IgD-negative memory B cell (primary cell): ENCODE results near the gene SPATA31E1. TPM values are rescaled to one million over a fixed set of nuclear protein-coding genes. Genes with fewer than 3 reads are reported as not detected.
"Not testable (repeated sequence)": the region's sequence is repeated elsewhere in the genome, so short reads cannot be mapped to it uniquely, and the experiment has no call there.

ENCODE experiments used
- H3K27ac Mint-ChIP-seq, 3 donors: one replicate each; pipeline ENCODE4 v1.8.0; 2020 to 2022; ENCODE audit warnings: mild to moderate bottlenecking in 3 of 3, mixed read lengths in 3 of 3, moderate library complexity in 1 of 3
- H3K27me3 Mint-ChIP-seq: one replicate; pipeline ENCODE4 v1.8.0; 2021; ENCODE audit warnings: mixed read lengths
- H3K36me3 Mint-ChIP-seq: one replicate; pipeline ENCODE4 v1.8.0; 2020; ENCODE audit warnings: mild to moderate bottlenecking, mixed read lengths
- H3K4me1 Mint-ChIP-seq, 3 donors: one replicate each; pipeline ENCODE4 v1.8.0; 2020 to 2022; ENCODE audit warnings: mixed read lengths in 3 of 3, mild to moderate bottlenecking in 1 of 3
- H3K4me3 Mint-ChIP-seq, 4 donors: one replicate each; pipeline ENCODE4 v1.8.0; 2020 to 2022; ENCODE audit warnings: mild to moderate bottlenecking in 4 of 4, mixed read lengths in 4 of 4, moderate library complexity in 3 of 4
- H3K9me3 Mint-ChIP-seq, 3 donors: one replicate each; pipeline ENCODE4 v1.8.0; 2020 to 2021; ENCODE audit warnings: mixed read lengths in 3 of 3, mild to moderate bottlenecking in 1 of 3
- polyA plus RNA-seq: library from polyadenylated mRNA; unstranded; fragments of 300-500 nt; fragmentation: Illumina TruSeq; gene quantifications from one replicate; pipeline ENCODE4 v1.2.3, GENCODE V29; 2021

SPATA31E1 gene
- polyA plus RNA-seq, 1 donor from 2014 or later = not detected

DNA sequence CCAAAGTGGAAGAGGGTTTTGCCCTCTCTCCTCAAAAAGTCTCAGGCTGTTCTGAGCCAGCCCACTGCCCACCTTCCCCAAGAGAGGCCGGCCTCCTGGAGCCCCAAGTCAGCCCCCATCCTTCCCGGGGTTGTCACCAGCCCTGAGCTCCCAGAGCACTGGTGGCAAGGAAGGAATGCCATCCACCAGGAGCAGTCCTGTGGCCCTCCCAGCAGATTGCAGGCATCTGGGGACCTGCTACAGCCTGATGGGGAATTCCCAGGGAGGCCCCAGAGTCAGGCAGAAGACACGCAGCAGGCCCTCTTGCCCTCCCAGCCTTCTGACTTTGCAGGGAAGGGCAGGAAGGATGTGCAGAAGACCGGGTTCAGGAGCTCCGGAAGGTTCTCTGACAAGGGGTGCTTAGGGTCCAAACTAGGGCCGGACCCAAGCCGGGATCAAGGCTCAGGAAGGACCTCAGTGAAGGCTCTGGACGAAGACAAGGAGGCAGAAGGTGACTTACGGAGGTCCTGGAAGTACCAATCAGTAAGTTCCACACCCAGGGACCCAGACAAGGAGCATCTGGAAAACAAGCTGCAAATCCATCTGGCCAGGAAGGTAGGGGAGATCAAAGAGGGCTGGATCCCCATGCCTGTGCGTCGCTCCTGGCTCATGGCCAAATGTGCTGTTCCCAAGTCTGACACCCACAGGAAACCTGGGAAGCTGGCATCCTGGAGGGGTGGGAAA, 3.7 kb downstream of the SPATA31E1 start:
- Mint-ChIP-seq H3K27me3 (peaks cover 2% of the 10 kb centered on the region), H3K9me3 (no peaks in the 10 kb centered on the region), H3K4me3 (no peak overlapping the region), H3K36me3 (peaks cover 2% of the 10 kb centered on the region), H3K4me1 (no peaks in the 10 kb centered on the region), H3K27ac (no peak overlapping the region)

DNA sequence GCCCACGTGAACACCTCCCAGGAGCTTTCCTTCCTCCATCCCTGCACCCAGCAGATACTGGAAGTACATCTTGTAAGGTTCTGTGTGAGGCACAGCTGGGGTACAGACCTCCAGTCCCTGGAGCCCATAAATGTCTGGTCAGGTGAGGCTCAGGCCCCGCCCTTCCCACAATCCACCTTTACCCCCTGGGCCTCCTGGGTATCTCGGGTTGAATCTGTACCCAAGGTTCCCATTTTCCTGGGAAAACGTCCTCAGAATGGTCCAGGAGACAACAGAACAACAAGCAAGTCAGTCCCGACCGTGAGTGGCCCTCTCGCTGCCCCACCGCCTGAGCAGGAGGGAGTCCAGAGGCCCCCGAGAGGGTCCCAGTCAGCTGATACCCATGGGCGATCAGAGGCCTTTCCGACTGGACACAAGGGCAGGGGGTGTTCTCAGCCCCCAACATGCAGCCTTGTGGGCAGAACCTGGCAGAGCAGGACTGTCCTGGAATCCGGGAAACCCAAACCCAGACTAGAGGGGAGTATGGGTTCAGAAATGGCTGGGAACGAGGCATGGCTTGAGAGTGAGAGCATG, 4.3 kb downstream of the SPATA31E1 start:
- peaks cover 2% of the 10 kb centered on the region for H3K36me3 Mint-ChIP-seq
- H3K27me3 Mint-ChIP-seq = peaks cover 2% of the 10 kb centered on the region
- H3K4me3 Mint-ChIP-seq = no peak overlapping the region
- H3K9me3 Mint-ChIP-seq = no peaks in the 10 kb centered on the region
- no peak overlapping the region for H3K27ac Mint-ChIP-seq
- H3K4me1 Mint-ChIP-seq = no peaks in the 10 kb centered on the region

GRCh38 chr9:87887661-87888480, 5.2 kb downstream of the SPATA31E1 start:
- no peaks in the 10 kb centered on the region for H3K4me1 Mint-ChIP-seq
- H3K9me3 Mint-ChIP-seq = no peaks in the 10 kb centered on the region
- peaks cover 2% of the 10 kb centered on the region for H3K36me3 Mint-ChIP-seq
- H3K27ac Mint-ChIP-seq = peak overlapping the region in 1 of 3 donors; percentile 43
- no peaks in the 10 kb centered on the region for H3K27me3 Mint-ChIP-seq
- peak overlapping the region in 1 of 4 donors; percentile 37 for H3K4me3 Mint-ChIP-seq

DNA sequence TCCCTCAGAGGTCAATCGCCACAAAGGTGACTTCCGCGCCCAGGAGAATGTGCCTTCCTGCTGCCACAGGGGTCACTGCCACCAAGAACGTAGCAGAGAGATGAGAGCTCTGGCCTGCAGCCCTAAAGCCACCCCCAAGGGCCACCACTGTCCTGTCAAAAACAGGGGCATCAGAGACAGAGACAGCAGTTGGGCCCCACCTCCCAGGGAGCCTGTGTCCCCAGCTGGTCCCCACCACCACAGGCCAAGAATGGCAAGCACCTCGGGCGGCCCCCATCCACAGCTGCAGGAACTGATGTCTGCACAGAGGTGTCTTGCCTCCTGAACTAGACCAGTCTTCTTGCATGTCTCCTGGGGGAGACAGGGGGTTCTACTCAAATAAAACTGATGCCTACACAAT, 5.8 kb downstream of the SPATA31E1 start:
- Mint-ChIP-seq H3K36me3 (peaks cover 2% of the 10 kb centered on the region), H3K27ac (peak overlapping the region in 1 of 3 donors; percentile 43), H3K4me3 (no peak overlapping the region), H3K27me3 (no peaks in the 10 kb centered on the region), H3K4me1 (no peaks in the 10 kb centered on the region), H3K9me3 (no peaks in the 10 kb centered on the region)

DNA sequence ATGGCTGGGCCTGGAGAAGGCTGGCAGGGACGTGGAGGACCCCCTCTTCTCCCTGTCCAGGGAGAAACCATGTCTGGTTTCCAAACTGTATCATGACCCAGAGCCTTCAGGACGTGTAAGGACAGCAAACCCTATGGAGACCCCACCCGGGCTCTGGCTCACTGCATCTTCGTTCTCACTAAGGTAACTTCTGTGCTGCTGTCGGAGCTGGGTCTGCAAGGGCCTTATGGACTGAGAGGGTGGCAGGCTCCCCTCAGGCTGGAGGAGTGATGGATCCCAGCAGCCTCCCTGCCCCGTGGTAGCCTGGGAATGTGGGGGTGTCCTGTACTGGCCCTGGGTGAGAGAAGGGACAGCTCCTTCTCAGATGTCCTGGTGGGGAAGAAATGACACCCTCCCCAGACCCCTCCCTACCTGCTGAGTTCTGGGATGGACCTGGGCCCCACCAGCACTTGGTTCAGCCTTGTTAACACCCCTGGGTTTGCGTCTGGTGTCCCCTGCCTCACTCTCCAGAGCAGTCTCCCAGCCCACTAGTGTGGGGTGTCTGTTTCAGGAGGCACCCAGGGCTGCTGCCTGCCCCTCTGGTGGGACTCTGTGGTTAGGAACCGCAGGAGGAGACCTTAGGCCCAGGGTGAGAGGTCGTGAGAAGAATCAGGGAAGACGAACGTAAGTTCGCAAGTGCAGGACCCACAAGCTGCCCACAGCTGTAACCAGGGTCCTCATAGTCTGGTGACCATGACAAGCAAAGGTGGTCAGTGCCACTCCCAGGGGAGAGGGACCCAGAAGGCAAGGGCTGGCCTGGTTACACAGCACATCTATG, 6.6 kb downstream of the SPATA31E1 start:
- Mint-ChIP-seq H3K4me1 (no peaks in the 10 kb centered on the region), H3K36me3 (peaks cover 2% of the 10 kb centered on the region), H3K4me3 (no peak overlapping the region), H3K27me3 (no peaks in the 10 kb centered on the region), H3K9me3 (no peaks in the 10 kb centered on the region), H3K27ac (no peak overlapping the region)

DNA sequence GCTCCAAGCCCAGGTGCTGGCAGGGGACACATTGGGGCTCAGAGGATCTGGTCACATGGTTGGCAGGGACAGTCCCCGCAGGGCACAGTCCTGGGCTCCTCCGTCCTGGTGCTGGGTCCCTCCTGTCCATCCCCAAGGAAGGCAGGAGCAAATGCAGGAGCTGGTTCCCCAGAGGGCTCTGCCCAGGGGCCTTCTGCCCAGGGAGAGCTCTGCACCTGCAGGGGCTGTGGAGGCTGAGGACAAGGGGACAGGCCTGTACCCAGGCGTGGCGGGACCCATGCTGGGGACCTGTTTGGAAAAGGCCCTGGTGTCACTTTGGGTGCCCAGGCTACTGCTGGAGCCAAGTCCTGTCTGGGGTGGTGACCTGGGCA, 7.2 kb downstream of the SPATA31E1 start:
- no peak overlapping the region for H3K27ac Mint-ChIP-seq
- H3K9me3 Mint-ChIP-seq = peaks cover 0 to 1% (median 0%) of the 10 kb centered on the region in 3 donors
- H3K4me3 Mint-ChIP-seq = no peak overlapping the region
- H3K27me3 Mint-ChIP-seq = no peaks in the 10 kb centered on the region
- no peaks in the 10 kb centered on the region for H3K4me1 Mint-ChIP-seq
- peaks cover 2% of the 10 kb centered on the region for H3K36me3 Mint-ChIP-seq

- Mint-ChIP-seq H3K4me3 (no peak overlapping the region), H3K9me3 (peaks cover 0 to 2% (median 0%) of the 10 kb centered on the region in 3 donors), H3K27ac (no peak overlapping the region), H3K36me3 (peaks cover 2% of the 10 kb centered on the region), H3K4me1 (no peaks in the 10 kb centered on the region), H3K27me3 (no peaks in the 10 kb centered on the region)
Measured at GRCh38 chr9:87890837-87891236, 8.2 kb downstream of the SPATA31E1 start.

DNA sequence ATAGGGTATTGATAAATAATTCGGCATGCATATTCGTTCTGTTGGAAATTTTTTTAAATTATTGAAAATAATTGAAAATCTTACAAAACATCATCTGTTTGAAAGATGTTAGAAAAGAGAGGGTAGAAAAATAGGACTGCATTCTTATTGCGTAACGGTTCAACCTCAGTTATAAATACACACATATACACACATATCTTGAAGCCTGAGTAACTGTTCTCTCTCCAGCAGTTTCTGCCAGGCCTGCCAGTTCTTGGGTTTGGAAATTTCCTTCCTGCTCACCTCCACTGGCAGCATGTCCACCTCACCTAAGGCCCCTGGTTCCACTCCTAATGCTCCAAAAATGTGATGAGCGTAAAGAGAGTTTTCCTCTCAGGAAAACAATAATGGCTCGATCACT, 9.1 kb downstream of the SPATA31E1 start:
- H3K9me3 Mint-ChIP-seq = peaks cover 0 to 2% (median 0%) of the 10 kb centered on the region in 3 donors
- H3K4me1 Mint-ChIP-seq = no peaks in the 10 kb centered on the region
- H3K27ac Mint-ChIP-seq = no peak overlapping the region
- H3K27me3 Mint-ChIP-seq = no peaks in the 10 kb centered on the region
- no peak overlapping the region for H3K4me3 Mint-ChIP-seq
- H3K36me3 Mint-ChIP-seq = peaks cover 2% of the 10 kb centered on the region

DNA sequence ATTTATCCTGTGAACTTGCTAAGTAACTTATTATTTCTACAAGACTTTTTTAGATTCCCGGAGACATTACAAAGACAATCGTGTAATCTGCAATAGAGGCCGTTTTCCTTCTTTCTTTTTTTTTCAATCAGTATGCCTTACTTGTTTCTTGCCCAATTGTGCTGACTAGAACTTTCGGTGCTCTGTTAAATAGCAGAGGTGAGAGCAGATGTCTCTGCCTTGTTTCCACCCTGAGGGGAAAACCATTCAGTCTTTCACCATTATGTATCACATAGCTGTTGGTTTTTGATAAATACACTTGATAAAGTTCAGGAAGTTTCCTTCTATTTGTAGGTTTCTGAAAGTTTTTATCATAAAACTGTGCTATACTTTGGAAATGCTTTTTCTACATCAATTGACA, 10.3 kb downstream of the SPATA31E1 start:
- H3K36me3 Mint-ChIP-seq = peaks cover 2% of the 10 kb centered on the region
- H3K9me3 Mint-ChIP-seq = peaks cover 0 to 5% (median 0%) of the 10 kb centered on the region in 3 donors
- no peak overlapping the region for H3K4me3 Mint-ChIP-seq
- no peaks in the 10 kb centered on the region for H3K27me3 Mint-ChIP-seq
- H3K4me1 Mint-ChIP-seq = no peaks in the 10 kb centered on the region
- no peak overlapping the region for H3K27ac Mint-ChIP-seq

DNA sequence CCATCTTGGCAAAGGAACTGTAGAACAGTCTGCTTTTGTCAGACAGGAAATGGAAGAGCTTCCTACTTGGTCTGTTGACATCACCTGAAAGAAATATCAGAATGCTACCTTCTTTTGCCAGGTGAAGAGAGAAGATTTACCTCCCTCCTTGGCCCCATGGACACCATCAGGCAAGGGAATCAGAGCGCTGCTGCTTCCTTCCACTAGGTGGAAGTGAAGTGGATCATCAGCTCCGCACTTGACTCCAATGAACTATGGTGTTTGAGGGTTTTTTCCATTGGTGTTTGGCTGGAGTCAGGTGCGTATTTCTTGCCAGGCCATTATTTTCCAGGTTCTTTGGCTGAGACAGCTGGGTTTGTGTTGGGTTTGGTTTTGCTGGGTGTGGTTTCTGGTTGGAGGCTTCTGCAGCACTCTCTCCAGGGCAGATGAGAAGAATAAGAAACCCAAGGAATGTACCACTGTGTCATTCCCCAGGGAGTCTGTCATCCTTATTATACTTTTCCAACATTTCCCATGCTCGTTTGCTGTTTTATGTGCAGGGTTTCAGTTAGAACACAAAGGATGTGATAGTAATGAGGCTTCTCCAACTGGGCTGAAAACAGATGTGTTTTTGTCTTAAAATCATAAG, 12.4 kb downstream of the SPATA31E1 start:
- H3K36me3 Mint-ChIP-seq = no peaks in the 10 kb centered on the region
- no peak overlapping the region for H3K27ac Mint-ChIP-seq
- no peak overlapping the region for H3K4me3 Mint-ChIP-seq
- H3K27me3 Mint-ChIP-seq = no peaks in the 10 kb centered on the region
- H3K4me1 Mint-ChIP-seq = no peaks in the 10 kb centered on the region
- H3K9me3 Mint-ChIP-seq = peaks cover 0 to 8% (median 0%) of the 10 kb centered on the region in 3 donors

- Mint-ChIP-seq H3K9me3 (peaks cover 0 to 12% (median 9%) of the 10 kb centered on the region in 3 donors), H3K27ac (no peak overlapping the region), H3K27me3 (no peaks in the 10 kb centered on the region), H3K36me3 (no peaks in the 10 kb centered on the region), H3K4me1 (no peaks in the 10 kb centered on the region), H3K4me3 (no peak overlapping the region)
Measured at GRCh38 chr9:87896891-87897290, 14.2 kb downstream of the SPATA31E1 start.

DNA sequence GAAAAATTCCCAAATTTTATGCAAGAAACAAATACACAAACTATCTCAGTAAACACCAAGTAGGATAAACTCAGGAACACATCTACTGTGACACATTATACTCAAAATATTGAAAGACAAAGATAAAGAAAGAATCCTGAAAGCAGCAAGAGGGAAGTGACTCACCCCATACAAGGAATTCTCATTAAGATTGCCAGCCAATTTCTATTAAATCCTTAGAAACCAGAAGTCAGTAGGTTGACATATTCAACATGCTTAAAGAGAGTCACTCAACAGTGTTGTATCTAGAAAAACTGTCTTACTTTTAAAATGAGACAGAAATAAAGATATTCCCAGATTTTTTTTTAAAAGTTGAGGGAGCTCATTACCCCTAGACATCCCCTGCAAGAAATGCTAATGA, 15.5 kb downstream of the SPATA31E1 start:
- Mint-ChIP-seq H3K4me1 (no peaks in the 10 kb centered on the region), H3K27ac (no peak overlapping the region), H3K4me3 (no peak overlapping the region), H3K36me3 (no peaks in the 10 kb centered on the region), H3K27me3 (no peaks in the 10 kb centered on the region), H3K9me3 (peaks cover 0 to 12% (median 9%) of the 10 kb centered on the region in 3 donors)

GRCh38 chr9:87902371-87902770, 19.7 kb downstream of the SPATA31E1 start:
- H3K27me3 Mint-ChIP-seq, H3K4me3 Mint-ChIP-seq, H3K27ac Mint-ChIP-seq, H3K36me3 Mint-ChIP-seq, H3K4me1 Mint-ChIP-seq: not testable (repeated sequence)
- H3K9me3 Mint-ChIP-seq = peaks cover 0 to 22% (median 9%) of the 10 kb centered on the region in 3 donors

- Mint-ChIP-seq H3K27me3 (no peaks in the 10 kb centered on the region), H3K27ac (no peak overlapping the region), H3K9me3 (peaks cover 0 to 8% (median 0%) of the 10 kb centered on the region in 3 donors), H3K4me1 (no peaks in the 10 kb centered on the region), H3K4me3 (peak overlapping the region in 1 of 4 donors; percentile 33), H3K36me3 (no peaks in the 10 kb centered on the region)
Measured at GRCh38 chr9:87909310-87910041, 26.8 kb downstream of the SPATA31E1 start.
